HCT116 (cell line): ENCODE measurements around the gene TANC1.

ENCODE experiments used
- CTCF ChIP-seq, 3 experiments: fragments of 200-600 bp in 1 of 3; sonication (generic) in 1 of 3; IDR thresholded peaks in 2 of 3; conservative IDR thresholded peaks in 1 of 3; 2 replicates each; pipeline ENCODE4 v1.5.1; 2012 to 2017; ENCODE audit warnings: low read depth in 2 of 3, low read length in 2 of 3, antibody characterized with exemption in 1 of 3, borderline replicate concordance in 1 of 3, control low read depth in 1 of 3, mild to moderate bottlenecking in 1 of 3, mixed read lengths in 1 of 3, mixed run types in 1 of 3, moderate library complexity in 1 of 3; ENCODE audit not compliant: insufficient read depth in 1 of 3
- EZH2 ChIP-seq: fragments of 200-600 bp; sonication (generic); IDR thresholded peaks from 2 replicates; pipeline ENCODE4 v1.6.1; 2017; ENCODE audit warnings: antibody characterized with exemption, mixed run types
- MAX ChIP-seq: IDR thresholded peaks from 2 replicates; pipeline ENCODE4 v1.6.1; 2012
- POLR2A ChIP-seq: IDR thresholded peaks from 2 replicates; pipeline ENCODE4 v1.7.0; 2011; ENCODE audit warnings: borderline replicate concordance; ENCODE audit not compliant: insufficient read depth, insufficient read length; ENCODE audit errors: extremely low read depth
- POLR2AphosphoS5 ChIP-seq: IDR thresholded peaks from 2 replicates; pipeline ENCODE4 v1.6.1; 2011; ENCODE audit warnings: mild to moderate bottlenecking, low read depth, low read length, moderate library complexity
- REST ChIP-seq: IDR thresholded peaks from 2 replicates; pipeline ENCODE4 v1.6.1; 2012; ENCODE audit warnings: low read depth
- SIN3A ChIP-seq: IDR thresholded peaks from 2 replicates; pipeline ENCODE4 v1.6.1; 2012; ENCODE audit warnings: low read depth
- YY1 ChIP-seq: IDR thresholded peaks from 2 replicates; pipeline ENCODE4 v1.6.1; 2011; ENCODE audit warnings: low read length, low read depth, moderate library complexity, mild to moderate bottlenecking; ENCODE audit not compliant: insufficient replicate concordance; ENCODE audit errors: extremely low read depth

- TF ChIP-seq CTCF (IDR thresholded peaks at IDR 0.05 in 2 of 3, conservative IDR thresholded peaks at IDR 0.05 in 1 of 3; ENCODE audit: borderline replicate concordance in 1 of 3, insufficient read depth in 1 of 3, low read depth in 2 of 3, low read length in 2 of 3) (no peak), REST (no peak), POLR2AphosphoS5 (no peak), EZH2 (no peak), SIN3A (no peak), POLR2A (no peak), YY1 (no peak), MAX (no peak)
Observed at GRCh38 chr2:159262904-159263303, 294.5 kb downstream of the TANC1 start.
